BLaER1 (cell line): Measurements from ENCODE around the gene BNC2.

Experiments used
- H3K27ac ChIP-seq: shearing (Covaris generic); formaldehyde crosslinking; 2 replicates; pipeline ENCODE4 v1.8.1; 2022
- H3K27me3 ChIP-seq: shearing (Covaris generic); formaldehyde crosslinking; 2 replicates; pipeline ENCODE4 v1.8.1; 2022
- H3K36me3 ChIP-seq: shearing (Covaris generic); formaldehyde crosslinking; 2 replicates; pipeline ENCODE4 v1.8.1; 2022
- H3K4me1 ChIP-seq: shearing (Covaris generic); formaldehyde crosslinking; 2 replicates; pipeline ENCODE4 v1.8.1; 2022
- H3K4me2 ChIP-seq: shearing (Covaris generic); formaldehyde crosslinking; 2 replicates; pipeline ENCODE4 v1.8.1; 2022
- H3K4me3 ChIP-seq: shearing (Covaris generic); formaldehyde crosslinking; 2 replicates; pipeline ENCODE4 v1.8.1; 2022
- H3K9ac ChIP-seq: shearing (Covaris generic); formaldehyde crosslinking; 2 replicates; pipeline ENCODE4 v1.8.1; 2022
- H3K9me3 ChIP-seq: shearing (Covaris generic); formaldehyde crosslinking; 2 replicates; pipeline ENCODE4 v1.8.1; 2022
- H4K20me1 ChIP-seq: shearing (Covaris generic); formaldehyde crosslinking; 2 replicates; pipeline ENCODE4 v1.8.1; 2022
- Cebpa-rat ChIP-seq: shearing (Covaris generic); IDR thresholded peaks from 2 replicates; pipeline ENCODE4 v1.8.1; 2022

BNC2 gene

DNA sequence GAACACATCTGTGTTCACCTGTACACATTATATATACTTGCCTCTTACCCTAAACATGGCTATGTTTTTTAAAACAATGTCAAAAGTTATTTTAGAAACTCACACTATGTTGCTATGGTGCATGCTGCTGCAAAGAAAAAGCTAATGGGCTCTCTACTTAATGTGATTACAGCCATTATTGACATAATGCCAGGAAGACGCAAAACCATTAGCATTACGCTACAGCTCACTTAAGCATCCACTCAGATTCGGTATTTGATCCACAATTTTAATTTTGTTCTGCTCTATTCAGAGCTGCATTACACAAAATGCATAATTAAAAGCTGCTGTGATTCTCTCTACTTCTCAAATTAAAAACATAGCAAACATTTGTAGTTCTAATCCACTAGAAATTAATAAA lies 395.2 kb downstream of the BNC2 start:
- H3K27ac ChIP-seq, result no peak overlapping the region
- H3K4me3 ChIP-seq, result no peak overlapping the region
- H3K27me3 ChIP-seq, result no peaks in the 10 kb centered on the region
- peaks cover 30% of the 10 kb centered on the region for H3K9me3 ChIP-seq
- no peaks in the 10 kb centered on the region for H4K20me1 ChIP-seq
- no peak overlapping the region for H3K9ac ChIP-seq
- H3K36me3 ChIP-seq, result peaks cover 57% of the 10 kb centered on the region
- no peak overlapping the region for H3K4me2 ChIP-seq
- no peaks in the 10 kb centered on the region for H3K4me1 ChIP-seq
- no peak for TF ChIP-seq Cebpa-rat

DNA sequence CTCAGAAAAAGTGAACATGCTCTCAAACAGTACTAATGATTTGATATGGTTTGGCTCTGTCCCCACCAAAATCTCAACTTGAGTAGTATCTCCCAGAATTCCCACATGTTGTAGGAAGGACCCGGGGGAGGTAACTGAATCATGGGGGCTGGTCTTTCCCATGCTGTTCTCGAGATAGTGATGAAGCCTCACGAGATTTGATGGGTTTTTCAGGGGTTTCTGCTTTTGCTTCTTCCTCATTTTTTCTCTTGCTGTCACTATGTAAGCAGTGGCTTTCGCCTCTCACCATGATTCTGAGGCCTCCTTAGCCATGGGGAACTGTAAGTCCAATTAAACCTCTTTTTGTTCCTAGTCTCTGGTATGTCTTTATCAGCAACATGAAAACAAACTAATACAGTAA lies 401.3 kb downstream of the BNC2 start:
- no peak overlapping the region for H3K4me3 ChIP-seq
- H3K4me2 ChIP-seq, result no peak overlapping the region
- H3K27ac ChIP-seq, result no peak overlapping the region
- peaks cover 38% of the 10 kb centered on the region for H3K36me3 ChIP-seq
- H3K9me3 ChIP-seq, result peaks cover 41% of the 10 kb centered on the region
- no peak overlapping the region for H3K9ac ChIP-seq
- H4K20me1 ChIP-seq, result no peaks in the 10 kb centered on the region
- H3K27me3 ChIP-seq, result no peaks in the 10 kb centered on the region
- no peaks in the 10 kb centered on the region for H3K4me1 ChIP-seq
- TF ChIP-seq Cebpa-rat, result no peak

DNA sequence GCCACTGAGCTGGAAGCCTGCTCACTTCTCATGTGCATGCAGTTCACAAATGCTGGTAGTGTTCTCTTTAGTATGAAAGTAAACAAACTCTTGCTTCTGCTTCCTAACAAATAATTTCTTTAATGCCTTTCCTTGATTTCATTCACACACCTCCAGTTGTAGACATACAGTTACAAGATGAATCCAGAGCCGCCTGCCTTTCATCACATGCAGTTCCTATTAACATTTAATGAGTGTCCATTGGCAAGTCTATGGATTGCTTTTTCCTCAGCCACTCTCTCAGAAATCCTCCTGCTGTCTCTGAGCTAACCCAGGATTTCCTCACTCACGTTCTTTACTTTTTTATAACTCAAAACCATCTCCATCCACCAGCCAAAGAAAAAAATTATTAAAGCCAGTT lies 408.6 kb downstream of the BNC2 start:
- Histone ChIP-seq H3K27ac (no peak overlapping the region), H3K4me3 (no peak overlapping the region), H4K20me1 (no peaks in the 10 kb centered on the region), H3K9me3 (peaks cover 6% of the 10 kb centered on the region), H3K4me2 (peak overlapping the region; percentile 16), H3K36me3 (peaks cover 10% of the 10 kb centered on the region; the same call in 1 of the 2 replicates), H3K27me3 (no peaks in the 10 kb centered on the region), H3K4me1 (peaks cover 19% of the 10 kb centered on the region), H3K9ac (no peak overlapping the region)
- no peak for TF ChIP-seq Cebpa-rat

DNA sequence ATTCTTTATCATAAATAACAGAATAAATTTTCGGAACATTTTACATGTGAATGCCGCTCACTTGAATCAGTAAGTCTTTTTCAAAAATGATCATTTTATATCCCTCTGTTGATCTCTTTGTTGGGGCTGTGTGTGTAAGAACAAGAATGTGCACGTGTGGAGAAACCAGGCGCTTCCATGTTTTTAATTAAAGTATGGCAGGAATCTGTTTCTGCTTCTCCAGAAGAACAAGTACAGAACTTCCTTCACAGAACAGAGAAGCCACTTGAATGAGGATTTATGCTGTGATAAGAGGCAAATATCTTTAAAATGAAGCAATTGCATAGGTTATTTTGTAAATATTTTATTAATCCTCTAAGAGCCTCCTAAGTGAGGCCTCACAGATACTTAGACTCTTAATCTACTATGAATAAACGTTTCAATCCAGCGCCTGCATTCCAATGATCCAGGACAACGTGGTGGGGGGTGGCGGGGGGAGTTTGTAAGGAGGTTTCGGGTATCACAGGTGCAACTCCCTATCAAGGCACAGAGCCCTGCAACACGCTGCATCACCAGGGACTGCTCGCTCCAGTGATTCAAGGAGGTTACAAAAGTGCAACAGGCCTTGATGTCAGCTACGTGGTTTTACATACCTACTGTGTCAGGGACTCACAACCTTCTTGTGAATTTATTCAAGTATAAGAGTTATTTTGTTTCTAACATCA lies 409.2 kb downstream of the BNC2 start:
- Histone ChIP-seq H3K36me3 (peaks cover 10% of the 10 kb centered on the region; the same call in 1 of the 2 replicates), H3K4me1 (peaks cover 19% of the 10 kb centered on the region), H3K27ac (no peak overlapping the region), H3K4me3 (no peak overlapping the region), H3K9ac (no peak overlapping the region), H3K4me2 (peak overlapping the region; percentile 16), H3K9me3 (peaks cover 6% of the 10 kb centered on the region), H3K27me3 (no peaks in the 10 kb centered on the region), H4K20me1 (no peaks in the 10 kb centered on the region)
- TF ChIP-seq Cebpa-rat, result no peak

DNA sequence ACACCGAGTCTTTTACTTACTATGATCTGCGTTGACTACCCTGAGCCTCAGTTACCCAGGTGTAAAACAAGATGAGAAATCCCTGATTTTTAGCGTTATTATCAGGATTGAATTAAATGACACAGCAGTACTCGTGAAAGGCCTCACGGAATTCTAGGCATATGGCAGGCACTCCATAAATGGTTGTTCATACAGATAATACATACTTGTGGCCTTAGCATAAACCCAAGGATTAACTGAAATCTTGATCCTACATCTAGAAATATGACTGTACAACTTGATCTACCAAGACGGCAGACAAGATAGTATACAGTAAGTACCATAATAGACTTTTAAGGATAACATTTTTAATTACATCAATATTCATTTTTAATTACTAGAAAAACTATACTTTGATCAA lies 409.8 kb downstream of the BNC2 start:
- Histone ChIP-seq H3K4me3 (no peak overlapping the region), H3K4me2 (no peak overlapping the region), H3K27me3 (no peaks in the 10 kb centered on the region), H3K27ac (no peak overlapping the region), H4K20me1 (no peaks in the 10 kb centered on the region), H3K36me3 (peaks cover 10% of the 10 kb centered on the region; the same call in 1 of the 2 replicates), H3K4me1 (peaks cover 19% of the 10 kb centered on the region), H3K9ac (no peak overlapping the region), H3K9me3 (peaks cover 6% of the 10 kb centered on the region)
- TF ChIP-seq Cebpa-rat, result no peak

DNA sequence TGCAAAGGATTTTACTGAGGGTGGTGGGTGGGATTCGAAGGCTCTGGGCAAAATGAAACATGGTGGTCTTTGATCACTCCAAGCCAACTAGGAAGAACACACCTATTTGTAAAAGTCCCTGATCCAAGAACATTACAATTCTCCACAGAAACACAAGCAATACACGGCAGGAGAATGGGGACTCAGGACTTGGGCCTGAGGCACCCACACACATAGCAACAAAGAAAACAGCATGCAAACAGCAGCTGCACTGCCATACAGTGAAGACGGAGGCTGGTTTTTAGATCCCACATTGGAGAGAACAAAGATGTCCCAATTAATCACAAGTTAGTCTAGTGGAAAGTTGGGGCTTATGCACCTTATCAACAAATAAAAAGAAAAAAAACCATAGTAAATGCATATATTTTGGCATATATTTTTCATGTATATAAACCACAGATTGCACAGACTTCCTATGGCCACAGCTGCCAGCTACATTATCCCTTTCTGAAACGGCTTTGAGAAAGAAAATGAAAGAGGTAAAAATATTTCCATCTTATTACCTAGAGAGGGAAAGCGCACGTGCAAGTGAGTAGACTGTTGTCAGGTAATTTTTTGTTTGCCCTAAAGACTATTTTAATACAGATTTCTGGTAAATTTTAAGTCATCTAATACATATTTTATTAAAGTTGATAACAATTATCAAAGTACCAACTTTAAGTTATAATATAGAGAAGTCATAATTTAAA lies 410.9 kb downstream of the BNC2 start:
- no peak overlapping the region for H3K4me2 ChIP-seq
- H3K9me3 ChIP-seq, result peaks cover 6% of the 10 kb centered on the region; the same call in 1 of the 2 replicates
- no peak overlapping the region for H3K4me3 ChIP-seq
- H3K9ac ChIP-seq, result no peak overlapping the region
- peaks cover 10% of the 10 kb centered on the region; the same call in 1 of the 2 replicates for H3K36me3 ChIP-seq
- H4K20me1 ChIP-seq, result no peaks in the 10 kb centered on the region
- TF ChIP-seq Cebpa-rat, result no peak
- H3K4me1 ChIP-seq, result peaks cover 19% of the 10 kb centered on the region
- H3K27me3 ChIP-seq, result no peaks in the 10 kb centered on the region
- H3K27ac ChIP-seq, result no peak overlapping the region

DNA sequence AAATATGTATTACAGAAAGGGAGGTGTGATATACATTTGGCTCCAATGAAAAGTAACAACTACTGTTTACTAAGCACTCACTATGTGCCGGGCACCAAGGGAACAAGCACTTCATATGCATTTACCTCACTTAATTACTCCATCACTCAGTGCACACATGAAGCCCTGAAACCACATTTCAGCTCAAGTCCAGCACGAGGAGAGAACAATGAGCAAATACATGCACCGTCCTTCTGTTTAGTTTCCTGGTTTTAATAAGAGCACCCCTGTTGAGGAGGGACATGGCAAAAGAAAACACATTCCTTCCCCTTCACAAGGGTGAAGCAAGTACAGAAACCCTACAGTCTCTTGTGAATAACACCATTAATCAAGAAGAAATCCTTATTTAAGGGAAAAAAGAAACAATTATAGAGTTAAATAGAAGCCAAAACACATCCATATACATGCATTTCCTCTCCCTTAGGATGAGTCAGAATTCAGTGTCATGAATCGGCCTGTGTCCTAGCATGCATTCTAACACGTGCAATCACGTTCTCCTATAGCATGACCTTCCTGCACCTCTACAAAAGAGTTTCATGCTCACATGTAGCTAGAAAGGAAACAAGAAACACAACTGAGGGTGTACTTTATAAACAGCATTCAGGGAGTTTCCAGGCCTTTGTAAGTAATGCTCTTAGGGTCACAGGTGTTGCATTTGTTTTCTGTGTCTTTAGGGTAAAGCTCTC lies 411.6 kb downstream of the BNC2 start:
- no peaks in the 10 kb centered on the region for H4K20me1 ChIP-seq
- peaks cover 10% of the 10 kb centered on the region; the same call in 1 of the 2 replicates for H3K36me3 ChIP-seq
- H3K9ac ChIP-seq, result no peak overlapping the region
- H3K9me3 ChIP-seq, result peaks cover 4% of the 10 kb centered on the region; the same call in 1 of the 2 replicates
- H3K27ac ChIP-seq, result no peak overlapping the region
- no peak for TF ChIP-seq Cebpa-rat
- no peak overlapping the region for H3K4me2 ChIP-seq
- H3K4me3 ChIP-seq, result no peak overlapping the region
- no peaks in the 10 kb centered on the region for H3K27me3 ChIP-seq
- H3K4me1 ChIP-seq, result peaks cover 19% of the 10 kb centered on the region

DNA sequence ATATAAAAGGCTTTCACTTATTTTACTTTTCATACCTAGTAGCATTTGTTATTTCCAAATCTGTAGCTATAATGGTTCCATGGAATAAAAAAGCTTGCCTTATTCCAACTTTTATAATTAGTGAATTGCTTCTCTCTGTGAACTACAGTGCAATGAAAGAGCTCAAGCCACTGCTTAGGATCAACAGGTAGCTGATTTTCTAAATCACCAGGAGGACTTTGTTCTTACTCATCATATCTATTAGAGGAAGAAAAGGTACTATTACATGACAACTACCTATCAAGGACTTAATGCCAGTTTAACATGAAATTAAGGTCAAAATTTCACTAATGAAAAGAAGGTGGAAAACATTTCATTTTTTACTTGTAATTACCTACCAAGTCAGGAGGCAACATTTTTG lies 414.6 kb downstream of the BNC2 start:
- Histone ChIP-seq H3K36me3 (peaks cover 10% of the 10 kb centered on the region; the same call in 1 of the 2 replicates), H3K4me1 (peaks cover 6% of the 10 kb centered on the region), H3K27me3 (no peaks in the 10 kb centered on the region), H3K4me2 (no peak overlapping the region), H3K4me3 (no peak overlapping the region), H4K20me1 (no peaks in the 10 kb centered on the region), H3K9me3 (no peaks in the 10 kb centered on the region), H3K27ac (no peak overlapping the region), H3K9ac (no peak overlapping the region)
- TF ChIP-seq Cebpa-rat, result no peak

DNA sequence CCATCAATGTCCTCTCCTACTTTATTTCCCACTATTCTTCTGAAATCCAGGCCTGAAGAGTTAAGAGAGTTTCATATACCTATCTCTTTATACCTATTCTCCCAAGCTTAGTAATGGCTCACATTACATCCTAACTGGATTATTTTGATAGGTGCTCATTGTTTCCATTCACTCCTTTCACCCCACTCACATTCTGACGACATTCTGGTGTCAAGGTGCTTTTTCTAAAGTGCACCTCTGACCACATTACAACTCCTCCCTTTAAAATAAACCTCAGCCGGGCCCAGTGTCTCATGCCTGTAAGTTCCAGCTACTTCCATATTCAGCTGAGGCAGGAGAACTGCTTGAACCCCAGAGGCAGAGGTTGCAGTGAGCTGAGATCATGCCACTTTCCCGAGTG lies 417.1 kb downstream of the BNC2 start:
- TF ChIP-seq Cebpa-rat, result no peak
- Histone ChIP-seq H3K9me3 (no peaks in the 10 kb centered on the region), H3K27ac (no peak overlapping the region), H3K9ac (no peak overlapping the region), H3K36me3 (peaks cover 10% of the 10 kb centered on the region; the same call in 1 of the 2 replicates), H3K27me3 (no peaks in the 10 kb centered on the region), H4K20me1 (no peaks in the 10 kb centered on the region), H3K4me2 (no peak overlapping the region), H3K4me3 (no peak overlapping the region), H3K4me1 (peaks cover 16% of the 10 kb centered on the region)

DNA sequence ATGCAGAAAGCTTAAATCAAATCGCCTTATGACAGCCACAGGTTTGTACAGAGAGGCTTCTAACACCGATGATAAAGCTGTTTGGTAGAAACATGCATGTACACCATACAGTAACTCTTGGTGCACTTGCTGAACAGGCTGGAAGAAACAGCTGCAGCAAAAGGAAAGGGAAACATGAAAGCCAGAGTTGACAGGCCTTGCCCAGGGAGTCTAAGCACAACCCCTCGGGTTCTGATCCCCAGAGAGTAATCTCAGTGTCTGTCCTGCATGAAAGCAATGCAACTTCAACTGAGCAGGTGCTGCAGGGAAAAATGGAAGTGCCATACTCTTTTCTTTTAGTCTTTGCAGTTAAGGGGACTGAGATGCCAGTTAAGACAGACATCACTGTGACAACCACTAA lies 419.9 kb downstream of the BNC2 start:
- Histone ChIP-seq H3K4me1 (peaks cover 16% of the 10 kb centered on the region), H4K20me1 (no peaks in the 10 kb centered on the region), H3K27ac (no peak overlapping the region), H3K9me3 (no peaks in the 10 kb centered on the region), H3K9ac (no peak overlapping the region), H3K36me3 (no peaks in the 10 kb centered on the region), H3K4me2 (peak overlapping the region; percentile 46), H3K4me3 (no peak overlapping the region), H3K27me3 (no peaks in the 10 kb centered on the region)
- TF ChIP-seq Cebpa-rat, result no peak
